ENCODE measurements around the gene OR8B12. TPM values are rescaled to one million over a fixed set of nuclear protein-coding genes. Genes with fewer than 3 reads are reported as not detected.
"Not testable (repeated sequence)": the region's sequence is repeated elsewhere in the genome, so short reads cannot be mapped to it uniquely, and the experiment has no call there.

OR8B12 gene
- total and polyA plus RNA-seq, 7 donors, result not detected

- no peak for DNase-seq
- H3K4me1 ChIP-seq, result no peaks in the 10 kb centered on the region
Measured at GRCh38 chr11:124520550-124520854, 23.0 kb downstream of the OR8B12 start.

DNA sequence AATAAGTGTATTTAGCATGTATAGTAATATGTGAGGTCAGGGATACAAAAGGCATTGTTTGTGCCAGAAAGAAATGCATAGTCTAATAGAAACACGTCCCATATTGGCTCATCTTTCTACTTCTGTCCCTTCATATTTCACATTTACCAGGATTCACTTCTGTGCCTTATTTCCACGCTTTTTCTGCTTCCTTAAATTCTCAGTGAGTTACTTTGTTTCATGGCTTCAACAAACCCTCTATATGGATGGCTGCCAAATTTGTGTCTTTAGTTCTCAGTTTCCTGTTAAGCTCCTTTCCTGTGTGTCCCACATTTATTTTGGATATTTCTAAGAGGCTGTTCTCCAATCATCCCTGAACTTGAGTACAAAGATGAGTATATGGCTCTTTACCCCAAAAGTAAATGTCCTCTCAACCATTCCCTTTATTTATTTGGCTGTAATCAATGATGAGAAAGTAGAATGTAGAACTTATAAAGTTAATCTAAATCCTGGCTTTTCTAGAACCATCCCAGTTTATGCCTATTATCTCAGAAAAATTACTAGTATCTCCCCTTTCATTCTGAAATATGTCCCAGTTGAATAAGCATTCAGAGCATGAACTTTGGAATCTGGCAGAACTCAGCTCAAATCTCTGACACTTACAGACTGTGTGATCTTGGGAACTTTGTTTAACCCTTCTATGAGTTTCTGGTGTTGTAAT is 23.5 kb downstream of the OR8B12 start:
- ATAC-seq, result no peak
- Histone ChIP-seq H3K4me3 (no peak overlapping the region), H3K27ac (no peak overlapping the region), H3K27me3 (ENCODE audit: insufficient read depth in 3 of 3, low read length in 2 of 3) (peaks cover 0 to 3% (median 0%) of the 10 kb centered on the region in 3 donors), H3K9me3 (no peaks in the 10 kb centered on the region), H3K4me1 (no peaks in the 10 kb centered on the region), H3K36me3 (ENCODE audit: insufficient read depth in 1 of 2, low read depth in 1 of 2) (no peaks in the 10 kb centered on the region)
- no peak for DNase-seq
- WGBS, 3 donors, result 8 to 18% (median 10%) methylated on average over 2 of the region's 2 CpGs
- TF ChIP-seq CTCF (IDR thresholded peaks at IDR 0.05), result no peak
- intact Hi-C loops (cut with DNase I), result no loop called here

More at GRCh38 chr11:124520550-124520854, 23.0 kb downstream of the OR8B12 start:
- intact Hi-C loops (cut with DNase I), result no loop called here
- no peak for TF ChIP-seq CTCF (IDR thresholded peaks at IDR 0.05)
- no peak overlapping the region for H3K27ac ChIP-seq
- no peaks in the 10 kb centered on the region for H3K9me3 ChIP-seq
- ATAC-seq, result no peak
- H3K27me3 ChIP-seq (ENCODE audit: insufficient read depth in 3 of 3, low read length in 2 of 3), result peaks cover 0 to 3% (median 0%) of the 10 kb centered on the region in 3 donors
- H3K36me3 ChIP-seq (ENCODE audit: insufficient read depth in 1 of 2, low read depth in 1 of 2), result no peaks in the 10 kb centered on the region
- no peak overlapping the region for H3K4me3 ChIP-seq
- 90 to 98% (median 93%) methylated on average over 1 of the region's 1 CpG for WGBS, 3 donors

GRCh38 chr11:124518989-124519451 is 24.4 kb downstream of the OR8B12 start:
- TF ChIP-seq CTCF (IDR thresholded peaks at IDR 0.05), result no peak
- DNase-seq (no peak), ATAC-seq (no peak)
- no peak overlapping the region for H3K27ac ChIP-seq
- H3K9me3 ChIP-seq, result no peaks in the 10 kb centered on the region
- WGBS, 3 donors, result 71 to 78% (median 74%) methylated on average over 3 of the region's 3 CpGs
- H3K36me3 ChIP-seq (ENCODE audit: insufficient read depth in 1 of 2, low read depth in 1 of 2), result no peaks in the 10 kb centered on the region
- H3K4me1 ChIP-seq, result no peaks in the 10 kb centered on the region
- no peak overlapping the region for H3K4me3 ChIP-seq
- intact Hi-C loops (cut with DNase I), result no loop called here
- peaks cover 0 to 3% (median 0%) of the 10 kb centered on the region in 3 donors for H3K27me3 ChIP-seq (ENCODE audit: insufficient read depth in 3 of 3, low read length in 2 of 3)

- Histone ChIP-seq H3K27me3 (ENCODE audit: insufficient read depth in 3 of 3, low read length in 2 of 3) (peaks cover 0 to 3% (median 0%) of the 10 kb centered on the region in 3 donors), H3K4me1 (no peaks in the 10 kb centered on the region), H3K9me3 (no peaks in the 10 kb centered on the region), H3K27ac (no peak overlapping the region), H3K36me3 (ENCODE audit: insufficient read depth in 1 of 2, low read depth in 1 of 2) (no peaks in the 10 kb centered on the region), H3K4me3 (no peak overlapping the region)
- 84 to 88% (median 84%) methylated on average over 12 of the region's 12 CpGs for WGBS, 3 donors
- no peak for DNase-seq
- ATAC-seq, result no peak
- no peak for TF ChIP-seq CTCF (IDR thresholded peaks at IDR 0.05)
- intact Hi-C loops (cut with DNase I), result no loop called here
Measured at GRCh38 chr11:124517314-124517713, 26.1 kb downstream of the OR8B12 start.

- ATAC-seq, result not testable (repeated sequence)
Measured at GRCh38 chr11:124514675-124515074, 28.8 kb downstream of the OR8B12 start.

More at GRCh38 chr11:124514675-124515074, 28.8 kb downstream of the OR8B12 start:
- DNase-seq; intact Hi-C loops (cut with DNase I); H3K9me3 ChIP-seq; H3K27ac ChIP-seq; H3K4me3 ChIP-seq; H3K27me3 ChIP-seq (ENCODE audit: insufficient read depth in 3 of 3, low read length in 2 of 3); H3K4me1 ChIP-seq; H3K36me3 ChIP-seq (ENCODE audit: insufficient read depth in 1 of 2, low read depth in 1 of 2): not testable (repeated sequence)
- WGBS, 3 donors, result 88 to 94% (median 93%) methylated on average over 4 of the region's 4 CpGs

Data from psoas muscle (tissue), 8 donors.